IPS-NIHi7 (cell line): ENCODE measurements around the gene FPR1.
A peak's percentile ranks its signal among the peaks of the same experiment; 100 is the strongest.

Experiments used
- DNase-seq: peaks from one replicate; pipeline ENCODE4 v3.0.0; 2012; ENCODE audit warnings: mixed read lengths; ENCODE audit errors: extremely low spot score

The FPR1 gene

DNA sequence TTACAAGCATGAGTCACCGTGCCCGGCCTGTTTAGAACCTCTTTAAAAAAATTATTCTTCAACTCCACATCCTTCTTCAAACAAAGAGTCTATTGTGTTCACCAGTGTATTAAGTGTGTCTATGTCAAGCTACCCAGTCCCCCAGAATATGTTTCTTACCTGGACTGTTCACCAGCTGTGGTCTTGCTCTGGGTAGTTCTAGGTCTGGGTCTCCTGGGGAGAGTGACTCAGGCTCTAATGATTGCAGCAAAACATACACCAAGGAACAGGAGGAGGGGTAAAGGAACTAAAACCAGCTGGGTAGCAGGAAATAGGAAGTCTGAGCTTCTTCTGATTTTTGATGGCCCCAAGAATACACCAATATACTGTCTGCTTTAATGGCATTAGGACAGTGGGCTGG, at the start of gene FPR1:
Gene FPR1, minus strand, starts transcription at position 224 of the 400 bp plus-strand sequence. CDS start 4,884 bp downstream, outside the sequence.
- no peak for DNase-seq

DNA sequence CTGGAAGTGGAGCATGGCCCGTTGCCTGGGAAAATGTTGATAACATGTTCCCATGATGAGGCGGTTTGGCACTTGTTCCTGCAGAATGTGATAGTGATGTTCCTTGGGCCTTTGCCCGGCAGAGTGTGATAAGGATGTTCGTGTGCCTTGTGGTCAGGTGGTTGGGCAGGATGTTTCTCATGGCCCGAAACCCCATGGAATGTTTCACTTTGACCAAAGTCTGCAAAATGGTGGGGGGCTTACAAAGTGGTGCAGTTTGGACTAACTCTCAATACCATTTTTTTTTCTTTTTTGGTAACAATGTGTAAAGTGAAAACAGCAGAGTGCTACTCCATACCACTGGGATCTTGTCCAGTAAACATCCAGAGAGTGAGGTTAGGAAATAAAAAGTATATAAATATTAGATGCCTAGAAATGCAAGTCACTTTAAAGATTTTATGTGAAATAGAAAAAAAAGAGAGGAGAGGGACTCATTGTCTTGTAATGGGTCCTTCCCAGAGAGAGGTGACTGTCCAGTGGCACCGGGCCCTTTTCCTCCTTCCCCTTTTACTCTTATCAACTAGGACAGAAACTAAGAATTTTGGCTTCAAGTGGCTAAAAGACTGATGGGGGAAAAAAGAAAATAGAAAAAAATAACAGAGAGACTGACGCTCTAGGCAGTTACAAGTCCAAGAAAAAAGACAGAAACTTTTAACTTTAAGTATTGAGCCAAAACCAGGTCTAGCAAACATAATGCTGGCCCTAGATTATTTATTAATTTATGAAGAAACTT, 49.0 kb upstream of the FPR1 start:
- no peak for DNase-seq

DNA sequence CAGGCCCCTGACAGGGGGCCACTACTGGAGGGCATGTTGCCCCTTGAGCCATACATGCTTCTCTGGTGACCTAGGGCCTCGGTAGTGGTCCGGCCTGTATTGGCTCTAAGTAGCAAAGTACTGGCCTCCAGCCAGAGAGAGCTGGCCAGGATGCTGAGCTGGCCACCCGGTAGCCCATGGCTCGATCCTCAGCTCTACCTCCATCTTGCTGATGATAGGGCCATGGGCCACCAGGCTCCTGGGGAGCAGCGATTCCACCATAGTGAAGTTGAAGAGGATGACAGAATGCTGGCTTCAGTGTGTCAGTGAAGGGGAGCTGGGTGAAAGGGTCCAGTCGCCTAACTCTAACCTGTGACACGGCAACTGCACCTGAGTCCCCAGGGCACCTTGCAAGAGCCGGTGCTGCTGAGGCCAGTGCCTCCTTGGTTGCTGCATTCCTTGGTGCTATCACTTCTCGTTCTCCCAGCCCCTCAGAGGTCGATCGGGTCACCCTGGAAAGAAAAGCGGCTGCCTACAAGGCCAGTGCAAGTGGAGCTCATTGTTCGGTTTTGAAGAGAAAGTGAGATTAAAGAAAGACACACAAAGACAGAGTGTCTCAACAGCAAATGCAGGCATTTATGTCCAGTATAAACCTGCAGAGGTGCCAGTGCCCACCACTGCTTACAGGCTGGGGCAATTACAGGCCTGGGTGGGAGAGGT, 48.2 kb upstream of the FPR1 start:
- DNase-seq = no peak

DNA sequence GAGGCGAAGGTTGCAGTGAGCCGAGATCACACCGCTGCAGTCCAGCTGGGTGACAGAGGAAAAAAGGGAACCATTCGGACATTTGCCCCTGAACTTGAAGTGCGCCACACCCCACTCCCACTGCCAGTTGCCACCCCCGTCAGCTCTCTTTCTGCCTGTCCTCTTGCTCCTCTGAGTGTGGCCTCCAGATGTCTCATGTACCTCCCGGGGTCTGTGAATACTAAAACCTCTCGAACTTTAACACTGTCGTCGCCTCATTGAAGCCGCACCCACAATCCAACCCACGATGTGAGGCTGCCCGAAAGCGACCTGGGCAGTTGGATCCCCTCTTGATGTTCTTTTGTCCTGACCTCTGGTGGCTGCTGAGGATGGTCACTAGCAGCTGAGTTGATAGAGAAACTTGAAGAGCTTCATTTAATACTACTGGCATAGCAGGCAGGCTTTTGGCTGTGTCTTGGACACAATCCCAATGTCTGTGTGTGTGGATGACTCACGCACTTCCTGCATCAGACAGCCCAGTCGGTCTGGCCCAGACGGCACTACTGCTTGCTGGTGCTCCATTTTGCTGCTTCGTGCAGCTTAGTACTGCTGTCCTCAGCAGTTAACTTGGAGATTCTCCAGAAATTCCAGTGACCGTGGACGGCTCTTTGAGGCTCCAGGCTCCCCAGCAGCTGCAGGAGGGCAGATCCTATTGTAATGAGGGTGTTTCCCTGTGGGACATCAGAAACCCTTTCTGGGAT, 47.5 kb upstream of the FPR1 start:
- DNase-seq = no peak

DNA sequence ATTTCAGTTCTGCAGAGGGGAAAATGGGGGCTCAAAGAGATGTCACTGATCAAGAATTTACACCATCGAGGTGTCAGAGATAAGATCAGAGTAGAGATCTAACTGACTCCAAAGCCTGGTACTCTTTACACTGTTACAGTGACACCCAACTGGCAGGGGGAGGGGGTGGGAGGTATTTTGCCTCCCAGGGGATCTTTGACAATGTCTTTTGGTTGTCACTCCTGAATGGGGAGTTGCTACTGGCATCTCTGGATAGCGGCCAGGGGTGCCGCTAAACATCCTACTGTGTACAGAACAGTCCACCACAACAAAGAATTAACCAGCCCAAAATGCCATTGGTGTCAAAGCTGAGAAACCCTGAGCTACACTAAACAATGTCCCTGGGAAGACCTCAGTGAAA, 46.4 kb upstream of the FPR1 start:
- no peak for DNase-seq

GRCh38 chr19:51797480-51797879, 45.8 kb upstream of the FPR1 start:
- DNase-seq = no peak

- no peak for DNase-seq
These were observed 44.6 kb upstream of the FPR1 start for GRCh38 chr19:51796195-51796679.

- no peak for DNase-seq
These were observed 43.3 kb upstream of the FPR1 start, which contains the start of gene FPR3 for GRCh38 chr19:51794885-51795490. Gene FPR3, plus strand, starts transcription at chr19:51795157. Its CDS starts 28,592 bp downstream, at chr19:51823749.

DNA sequence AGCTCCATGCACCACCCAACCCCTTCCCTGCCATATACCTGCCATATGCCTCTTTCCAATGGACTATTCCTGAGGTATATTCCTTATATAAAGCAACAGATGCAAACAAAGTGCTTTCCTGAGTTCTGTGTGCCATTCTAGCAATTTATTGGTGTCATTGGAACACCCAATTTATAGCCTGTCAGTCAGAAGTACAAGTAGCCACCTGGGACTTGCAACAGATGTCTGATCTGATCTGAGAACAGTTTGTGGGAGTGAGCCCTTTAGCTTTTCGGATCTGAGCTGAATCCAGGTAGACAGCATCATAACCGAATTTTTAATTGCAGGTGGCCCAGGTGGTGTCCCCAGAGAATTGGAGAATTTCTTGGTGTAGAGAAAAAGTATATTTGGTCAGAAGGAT, 42.3 kb upstream of the FPR1 start:
- no peak for DNase-seq

GRCh38 chr19:51792932-51793331, 41.3 kb upstream of the FPR1 start:
- no peak for DNase-seq

- no peak for DNase-seq
These were observed 37.5 kb upstream of the FPR1 start for GRCh38 chr19:51789061-51789795.

DNA sequence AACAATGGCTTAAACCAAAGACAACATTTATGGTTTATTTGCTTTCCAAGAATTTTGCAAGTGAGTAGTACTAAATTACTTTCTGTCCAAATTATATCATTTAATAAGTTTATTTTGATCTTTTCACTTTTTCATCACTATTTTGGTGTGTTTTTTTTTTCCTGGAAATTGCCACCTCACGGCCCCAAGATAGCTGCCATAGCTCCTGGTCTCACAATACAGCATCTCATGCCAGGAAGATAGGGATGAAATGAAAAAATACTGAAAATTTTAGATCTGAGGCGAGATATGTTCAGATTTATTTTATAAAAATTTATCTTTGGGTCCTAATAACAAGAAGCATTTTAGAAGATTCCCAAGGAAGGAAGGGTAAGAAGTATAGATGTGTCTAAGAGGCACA, 36.4 kb upstream of the FPR1 start:
- no peak for DNase-seq

- DNase-seq = no peak
These were observed 35.2 kb upstream of the FPR1 start for GRCh38 chr19:51786646-51787494.

DNA sequence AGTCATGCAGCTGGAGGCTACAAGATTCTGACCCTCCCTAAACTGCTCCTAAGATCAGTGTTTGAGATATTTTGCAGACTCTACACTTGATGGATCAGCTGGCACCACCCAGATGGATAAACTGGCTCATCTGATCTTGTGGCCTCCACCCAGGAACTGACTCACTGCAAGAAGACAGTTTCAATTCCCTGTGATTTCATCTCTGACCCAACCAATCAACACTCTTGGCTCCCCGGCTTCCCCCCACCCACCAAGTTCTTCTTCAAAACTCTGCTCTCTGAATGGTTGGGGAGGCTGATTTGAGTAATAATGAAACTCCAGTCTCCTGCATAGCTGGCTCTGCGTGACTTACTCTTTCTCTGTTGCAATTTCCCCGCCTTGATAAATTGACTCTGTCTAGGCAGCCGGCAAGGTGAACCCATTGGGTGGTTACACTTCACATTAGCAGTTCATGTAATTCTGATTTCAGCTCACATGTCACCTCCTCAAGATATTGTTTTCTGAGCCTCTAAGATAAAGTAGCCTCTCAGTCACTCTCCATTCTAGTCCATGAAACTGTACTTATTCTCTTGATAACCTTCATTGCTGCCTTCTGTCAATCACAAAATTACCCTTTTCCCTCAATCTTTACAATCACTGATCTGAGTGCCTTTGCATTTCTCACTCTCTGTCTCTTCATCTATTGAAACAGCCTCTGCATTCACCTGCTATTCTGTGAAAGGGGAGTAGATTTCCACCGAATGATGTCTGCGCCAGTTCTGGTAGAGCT, 33.4 kb upstream of the FPR1 start:
- DNase-seq = no peak

DNA sequence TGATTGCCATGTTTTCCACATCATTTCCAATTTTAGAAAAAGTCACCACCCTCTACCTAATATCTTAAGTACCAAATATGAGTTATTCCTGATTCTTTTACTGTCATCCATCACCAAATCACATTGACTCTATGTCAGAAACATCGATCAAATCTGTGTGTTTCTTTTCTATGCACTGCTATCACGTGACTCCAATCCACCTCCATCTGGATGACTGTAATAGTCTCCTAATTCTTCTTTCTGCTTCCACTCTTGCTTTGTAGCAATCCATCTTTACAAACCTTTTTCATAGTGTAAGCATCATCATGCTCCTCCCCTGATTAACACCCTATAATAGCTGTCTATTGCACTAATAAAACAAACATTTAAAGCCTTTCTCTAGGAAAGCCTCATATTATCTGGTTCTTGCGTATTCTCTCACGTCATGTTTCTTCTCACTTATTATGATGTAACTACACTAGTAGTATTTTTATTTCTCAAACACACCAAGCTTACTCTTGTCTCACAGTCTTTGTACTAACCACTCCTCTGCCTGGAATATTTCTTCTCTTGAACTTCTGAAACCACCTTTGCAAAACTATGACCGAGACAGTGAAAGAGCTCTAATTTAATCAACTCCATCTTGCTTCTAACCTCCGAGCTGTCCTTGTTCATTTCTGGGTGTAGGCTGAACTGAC, 32.6 kb upstream of the FPR1 start:
- no peak for DNase-seq

DNA sequence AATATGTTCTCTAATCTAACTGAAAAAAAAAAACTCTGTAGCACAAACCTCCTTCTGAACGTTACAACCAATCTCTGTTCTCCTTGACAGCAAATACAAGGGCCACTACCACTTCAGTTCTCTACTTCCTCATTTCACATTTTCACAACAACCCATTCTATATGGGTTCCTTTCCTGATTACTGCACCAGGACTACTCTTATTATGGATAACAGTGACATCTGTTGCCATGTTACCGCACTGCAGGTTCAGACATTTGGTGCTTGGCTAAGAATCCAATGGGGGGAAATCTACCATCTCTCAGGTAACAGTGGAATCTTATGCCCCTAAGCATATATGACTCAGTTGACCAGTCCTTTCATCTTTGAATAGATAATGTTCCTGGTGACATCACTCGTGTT, 31.7 kb upstream of the FPR1 start:
- peak; percentile 29 for DNase-seq

DNA sequence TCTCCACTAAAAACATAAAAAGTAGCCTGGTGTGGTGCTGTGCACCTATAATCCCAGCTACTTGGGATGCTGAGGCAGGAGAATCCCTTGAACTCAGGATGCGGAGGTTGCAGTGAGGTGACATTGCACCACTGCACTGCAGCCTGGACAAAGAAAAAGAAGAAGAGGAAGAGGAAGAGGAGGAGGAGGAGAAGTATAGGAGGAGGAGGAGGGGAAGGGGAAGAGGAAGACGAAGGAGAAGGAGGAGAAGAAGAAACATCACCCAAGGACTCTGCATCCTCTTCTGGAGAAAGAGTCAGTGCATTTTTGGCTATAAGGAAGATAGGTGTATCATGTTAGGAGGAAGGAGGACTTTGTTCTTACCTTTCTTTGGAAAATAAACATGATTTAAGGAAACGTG, 30.3 kb upstream of the FPR1 start:
- no peak for DNase-seq

DNA sequence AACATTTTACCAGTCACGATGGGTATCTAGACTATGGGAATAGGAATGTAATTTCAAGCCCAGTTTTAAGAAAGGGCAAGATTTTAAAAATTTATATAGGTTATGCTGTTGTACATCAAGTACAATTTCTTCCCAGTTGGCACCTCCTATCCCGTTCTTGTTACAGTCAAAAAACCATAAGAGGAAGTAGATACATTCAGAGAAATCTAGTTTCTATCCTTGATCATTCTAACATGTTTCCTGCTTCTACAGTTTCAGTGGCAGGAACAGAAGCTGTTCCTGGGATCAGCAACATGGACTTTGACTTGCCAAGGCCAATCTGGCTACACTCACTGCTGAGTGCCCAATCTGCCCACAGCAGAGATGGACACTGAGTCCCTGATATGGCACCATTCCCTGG, 28.6 kb upstream of the FPR1 start:
- no peak for DNase-seq

- DNase-seq = no peak
These were observed 28.0 kb upstream of the FPR1 start for GRCh38 chr19:51779703-51780102.
